Heart left ventricle (tissue), 13 donors: Measurements from ENCODE around the gene CLPTM1L.

Experiments
- CTCF ChIP-seq, 12 donors: fragments of 200-600 bp; sonication (generic) in 4 of 12; IDR thresholded peaks; one replicate each; pipeline versions ENCODE4 v1.5.0 to v1.8.0; 2018 to 2022; ENCODE audit warnings: antibody characterized with exemption in 12 of 12, mild to moderate bottlenecking in 5 of 12
- POLR2A ChIP-seq, 2 donors: fragments of 450-650 bp; IDR thresholded peaks; one replicate each; pipeline ENCODE4 v1.6.1; 2017; ENCODE audit warnings: antibody characterized with exemption in 2 of 2, mild to moderate bottlenecking in 2 of 2, moderate library complexity in 2 of 2
- donor health status: ischemic (EF 13 %, LVEDD 7.1; RV severe dilation, severe dysfunction).
- donor health status: DM: no; HTN: yes; CAD: no.
- donor health status: DM: no; HTN: no; CAD: no.
- donor health status: ischemic (EF 25% LVEDD 6.9; RV normal size, moderate dysfunction).
- donor health status: ischemic (EF 25% LVEDD 5.7; RV mildly dilated, moderate dysfunction).
- donor health status: ischemic (EF 35%, LVEDD 5.7; RV mildly dilated, moderate dysfunction).
- donor health status: nonischemic (EF 11% LVEDD 7.7; RV severe dilation, severe dysfunction).
- donor health status: DM: yes; HTN: yes; CAD: no.
- donor health status: PGD.
- donor health status: ischemic (EF 29% LVEDD 5.4; RV normal size, mild dysfunction).
- donor health status: nonischemic (EF 23%, LVEDD 6.1; RV moderate dilation, normal function).

- no peak for TF ChIP-seq POLR2A (IDR thresholded peaks at IDR 0.05)
- no peak for TF ChIP-seq CTCF (IDR thresholded peaks at IDR 0.05)
Observed at GRCh38 chr5:1388383-1388967, 43.6 kb upstream of the CLPTM1L start.
